K562 (cell line): ENCODE measurements around the gene SMARCA4. TPM values are rescaled to one million over a fixed set of nuclear protein-coding genes. Genes with fewer than 3 reads are reported as not detected.
A peak's percentile ranks its signal among the peaks of the same experiment; 100 is the strongest.

Experiments
- CC2D1A ChIP-seq: fragments of 450-650 bp; IDR thresholded peaks from 2 replicates; pipeline ENCODE4 v1.6.1; 2017; ENCODE audit warnings: mild to moderate bottlenecking
- DACH1 ChIP-seq: fragments of 450-650 bp; IDR thresholded peaks from 2 replicates; pipeline ENCODE4 v1.6.1; 2018; ENCODE audit not compliant: partially characterized antibody
- ESRRA ChIP-seq: fragments of 450-650 bp; IDR thresholded peaks from 2 replicates; pipeline ENCODE4 v1.6.1; 2014; ENCODE audit warnings: low read depth, mild to moderate bottlenecking, moderate library complexity, borderline replicate concordance
- GABPA ChIP-seq: fragments of 200-800 bp; sonication (Bioruptor generic); conservative IDR thresholded peaks from 2 replicates; pipeline ENCODE4 v1.6.1; 2016; ENCODE audit warnings: low read depth, missing genetic modification characterization, missing compliant biosample characterization
- MEIS2 ChIP-seq: fragments of 450-650 bp; IDR thresholded peaks from 2 replicates; pipeline ENCODE4 v1.6.1; 2014; ENCODE audit warnings: mild to moderate bottlenecking; ENCODE audit not compliant: partially characterized antibody
- POLR3G ChIP-seq: IDR thresholded peaks from 2 replicates; pipeline ENCODE4 v1.6.1; 2011; ENCODE audit not compliant: insufficient read length, insufficient replicate concordance; ENCODE audit errors: extremely low read depth
- RBBP5 ChIP-seq: fragments of 200-600 bp; sonication (generic); IDR thresholded peaks from 2 replicates; pipeline ENCODE4 v1.6.1; 2012; ENCODE audit warnings: borderline replicate concordance, mild to moderate bottlenecking, low read length, control low read depth, inconsistent platforms; ENCODE audit not compliant: insufficient read depth, poor library complexity, severe bottlenecking
- RFX5 ChIP-seq: IDR thresholded peaks from 2 replicates; pipeline ENCODE4 v1.6.1; 2011; ENCODE audit warnings: low read depth, mild to moderate bottlenecking, improper control_type of control experiment, low read length
- SMARCC2 ChIP-seq: fragments of 450-650 bp; IDR thresholded peaks from 2 replicates; pipeline ENCODE4 v1.6.1; 2017; ENCODE audit warnings: antibody characterized with exemption, moderate library complexity, mild to moderate bottlenecking, low read depth
- ZBTB17 ChIP-seq: fragments of 450-650 bp; formaldehyde crosslinking; IDR thresholded peaks from 2 replicates; pipeline ENCODE4 v1.4.0; 2020; ENCODE audit warnings: mild to moderate bottlenecking
- ZBTB8A ChIP-seq: fragments of 450-650 bp; IDR thresholded peaks from 2 replicates; pipeline ENCODE4 v1.6.1; 2018; ENCODE audit warnings: mild to moderate bottlenecking, moderate library complexity; ENCODE audit not compliant: partially characterized antibody
- ZNF24 ChIP-seq: fragments of 450-650 bp; IDR thresholded peaks from 2 replicates; pipeline ENCODE4 v1.6.1; 2016
- polyA plus RNA-seq, 8 experiments: library from polyadenylated mRNA; depleted of rRNA in 4 of 8; stranded (reverse) in 5 of 8; unstranded in 3 of 8; fragments of >200 nt; fragmentation: Nextera tagmentation in 2 of 8; fragmentation: Illumina TruSeq in 1 of 8; extraction: Ambion mirVana in 2 of 8; extraction: Trizol in 1 of 8; gene quantifications; 2 replicates each; pipeline versions ENCODE4 v1.2.1 to v1.2.3, GENCODE V29; 2011 to 2014; ENCODE audit warnings: inconsistent platforms in 1 of 8, missing spikeins in 1 of 8
- total RNA-seq, 7 experiments: library from RNA; depleted of rRNA in 6 of 7; stranded (reverse); fragments of >200 nt in 6 of 7; fragmentation: Illumina TruSeq in 2 of 7; extraction: Trizol in 2 of 7; gene quantifications; 2 replicates each; pipeline versions ENCODE4 v1.2.1 to v1.2.3, GENCODE V29; 2011 to 2021; ENCODE audit warnings: low replicate concordance in 1 of 7
- TF ChIP-seq, protein P1 (sequence below): fragments of 250-450 bp; sonication (Bioruptor Pico); IDR thresholded peaks from 2 replicates; pipeline ENCODE4 v1.5.0; 2020; ENCODE audit warnings: mild to moderate bottlenecking
- TF ChIP-seq, protein P2 (sequence below): sonication (generic); formaldehyde crosslinking; IDR thresholded peaks from 2 replicates; pipeline ENCODE4 v1.8.1; 2023; ENCODE audit warnings: mild to moderate bottlenecking, missing genetic modification reagents
- TF ChIP-seq, protein P3 (sequence below): sonication (generic); formaldehyde crosslinking; IDR thresholded peaks from 2 replicates; pipeline ENCODE4 v1.8.1; 2023; ENCODE audit warnings: missing genetic modification reagents, mild to moderate bottlenecking, borderline replicate concordance
- TF ChIP-seq, protein P4 (sequence below): sonication (generic); formaldehyde crosslinking; IDR thresholded peaks from 2 replicates; pipeline ENCODE4 v1.8.1; 2023; ENCODE audit warnings: mild to moderate bottlenecking, missing genetic modification reagents, moderate library complexity
- TF ChIP-seq, protein P5 (sequence below): fragments of 450-650 bp; formaldehyde crosslinking; IDR thresholded peaks from 2 replicates; pipeline ENCODE4 v1.4.0; 2022; ENCODE audit warnings: missing genetic modification characterization

Gene SMARCA4
- total and polyA plus RNA-seq, 9 of the 15 experiments (the other 6 are each of a cell fraction or from before 2014, with no cell fraction given), result 19.3 to 207 (median 52.1) TPM

DNA sequence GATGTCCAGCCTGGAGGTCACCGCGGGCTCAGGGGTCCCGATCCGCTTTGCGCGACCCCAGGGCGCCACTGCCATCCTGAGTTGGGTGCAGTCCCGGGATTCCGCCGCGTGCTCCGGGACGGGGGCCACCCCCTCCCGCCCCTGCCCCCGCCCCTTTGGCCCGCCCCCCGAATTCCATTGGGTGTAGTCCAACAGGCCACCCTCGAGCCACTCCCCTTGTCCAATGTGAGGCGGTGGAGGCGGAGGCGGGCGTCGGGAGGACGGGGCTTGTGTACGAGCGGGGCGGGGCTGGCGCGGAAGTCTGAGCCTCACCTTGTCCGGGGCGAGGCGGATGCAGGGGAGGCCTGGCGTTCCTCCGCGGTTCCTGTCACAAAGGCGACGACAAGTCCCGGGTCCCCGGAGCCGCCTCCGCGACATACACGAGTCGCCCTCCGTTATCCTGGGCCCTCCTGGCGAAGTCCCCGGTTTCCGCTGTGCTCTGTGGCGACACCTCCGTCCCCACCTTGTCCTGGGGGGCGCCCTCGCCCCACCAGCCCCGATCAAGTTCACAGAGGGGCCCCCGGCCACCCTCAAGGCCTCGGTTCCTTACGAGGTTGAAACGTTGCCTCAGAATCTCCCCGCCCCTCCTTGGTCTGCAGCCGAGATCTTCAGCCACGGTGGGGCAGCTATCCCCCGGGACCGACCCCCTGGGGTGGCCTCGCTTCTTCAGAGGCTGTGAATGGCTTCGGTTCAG is 129.6 kb downstream of the SMARCA4 start (continued):
- TF ChIP-seq, protein P1, sequence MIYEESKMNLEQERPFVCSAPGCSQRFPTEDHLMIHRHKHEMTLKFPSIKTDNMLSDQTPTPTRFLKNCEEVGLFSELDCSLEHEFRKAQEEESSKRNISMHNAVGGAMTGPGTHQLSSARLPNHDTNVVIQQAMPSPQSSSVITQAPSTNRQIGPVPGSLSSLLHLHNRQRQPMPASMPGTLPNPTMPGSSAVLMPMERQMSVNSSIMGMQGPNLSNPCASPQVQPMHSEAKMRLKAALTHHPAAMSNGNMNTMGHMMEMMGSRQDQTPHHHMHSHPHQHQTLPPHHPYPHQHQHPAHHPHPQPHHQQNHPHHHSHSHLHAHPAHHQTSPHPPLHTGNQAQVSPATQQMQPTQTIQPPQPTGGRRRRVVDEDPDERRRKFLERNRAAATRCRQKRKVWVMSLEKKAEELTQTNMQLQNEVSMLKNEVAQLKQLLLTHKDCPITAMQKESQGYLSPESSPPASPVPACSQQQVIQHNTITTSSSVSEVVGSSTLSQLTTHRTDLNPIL, result no peak
- TF ChIP-seq RBBP5 (peak; percentile 26), RFX5 (no peak), CC2D1A (no peak), MEIS2 (peak; percentile 45), ZNF24 (no peak), ZBTB8A (no peak), SMARCC2 (no peak), POLR3G (no peak), DACH1 (no peak), ESRRA (no peak), GABPA (tag) (peak; percentile 49), ZBTB17 (CRISPR knock-in tag) (no peak)
- TF ChIP-seq, protein P2, sequence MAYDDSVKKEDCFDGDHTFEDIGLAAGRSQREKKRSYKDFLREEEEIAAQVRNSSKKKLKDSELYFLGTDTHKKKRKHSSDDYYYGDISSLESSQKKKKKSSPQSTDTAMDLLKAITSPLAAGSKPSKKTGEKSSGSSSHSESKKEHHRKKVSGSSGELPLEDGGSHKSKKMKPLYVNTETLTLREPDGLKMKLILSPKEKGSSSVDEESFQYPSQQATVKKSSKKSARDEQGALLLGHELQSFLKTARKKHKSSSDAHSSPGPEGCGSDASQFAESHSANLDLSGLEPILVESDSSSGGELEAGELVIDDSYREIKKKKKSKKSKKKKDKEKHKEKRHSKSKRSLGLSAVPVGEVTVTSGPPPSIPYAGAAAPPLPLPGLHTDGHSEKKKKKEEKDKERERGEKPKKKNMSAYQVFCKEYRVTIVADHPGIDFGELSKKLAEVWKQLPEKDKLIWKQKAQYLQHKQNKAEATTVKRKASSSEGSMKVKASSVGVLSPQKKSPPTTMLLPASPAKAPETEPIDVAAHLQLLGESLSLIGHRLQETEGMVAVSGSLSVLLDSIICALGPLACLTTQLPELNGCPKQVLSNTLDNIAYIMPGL, result 0 out of 2 replicates have a peak, but pooled peaks have one; percentile 19
- TF ChIP-seq, protein P3, sequence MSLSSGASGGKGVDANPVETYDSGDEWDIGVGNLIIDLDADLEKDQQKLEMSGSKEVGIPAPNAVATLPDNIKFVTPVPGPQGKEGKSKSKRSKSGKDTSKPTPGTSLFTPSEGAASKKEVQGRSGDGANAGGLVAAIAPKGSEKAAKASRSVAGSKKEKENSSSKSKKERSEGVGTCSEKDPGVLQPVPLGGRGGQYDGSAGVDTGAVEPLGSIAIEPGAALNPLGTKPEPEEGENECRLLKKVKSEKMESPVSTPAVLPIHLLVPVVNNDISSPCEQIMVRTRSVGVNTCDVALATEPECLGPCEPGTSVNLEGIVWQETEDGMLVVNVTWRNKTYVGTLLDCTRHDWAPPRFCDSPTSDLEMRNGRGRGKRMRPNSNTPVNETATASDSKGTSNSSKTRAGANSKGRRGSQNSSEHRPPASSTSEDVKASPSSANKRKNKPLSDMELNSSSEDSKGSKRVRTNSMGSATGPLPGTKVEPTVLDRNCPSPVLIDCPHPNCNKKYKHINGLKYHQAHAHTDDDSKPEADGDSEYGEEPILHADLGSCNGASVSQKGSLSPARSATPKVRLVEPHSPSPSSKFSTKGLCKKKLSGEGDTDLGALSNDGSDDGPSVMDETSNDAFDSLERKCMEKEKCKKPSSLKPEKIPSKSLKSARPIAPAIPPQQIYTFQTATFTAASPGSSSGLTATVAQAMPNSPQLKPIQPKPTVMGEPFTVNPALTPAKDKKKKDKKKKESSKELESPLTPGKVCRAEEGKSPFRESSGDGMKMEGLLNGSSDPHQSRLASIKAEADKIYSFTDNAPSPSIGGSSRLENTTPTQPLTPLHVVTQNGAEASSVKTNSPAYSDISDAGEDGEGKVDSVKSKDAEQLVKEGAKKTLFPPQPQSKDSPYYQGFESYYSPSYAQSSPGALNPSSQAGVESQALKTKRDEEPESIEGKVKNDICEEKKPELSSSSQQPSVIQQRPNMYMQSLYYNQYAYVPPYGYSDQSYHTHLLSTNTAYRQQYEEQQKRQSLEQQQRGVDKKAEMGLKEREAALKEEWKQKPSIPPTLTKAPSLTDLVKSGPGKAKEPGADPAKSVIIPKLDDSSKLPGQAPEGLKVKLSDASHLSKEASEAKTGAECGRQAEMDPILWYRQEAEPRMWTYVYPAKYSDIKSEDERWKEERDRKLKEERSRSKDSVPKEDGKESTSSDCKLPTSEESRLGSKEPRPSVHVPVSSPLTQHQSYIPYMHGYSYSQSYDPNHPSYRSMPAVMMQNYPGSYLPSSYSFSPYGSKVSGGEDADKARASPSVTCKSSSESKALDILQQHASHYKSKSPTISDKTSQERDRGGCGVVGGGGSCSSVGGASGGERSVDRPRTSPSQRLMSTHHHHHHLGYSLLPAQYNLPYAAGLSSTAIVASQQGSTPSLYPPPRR, result no peak; the same call in 1 of the 2 replicates
- TF ChIP-seq, protein P4, sequence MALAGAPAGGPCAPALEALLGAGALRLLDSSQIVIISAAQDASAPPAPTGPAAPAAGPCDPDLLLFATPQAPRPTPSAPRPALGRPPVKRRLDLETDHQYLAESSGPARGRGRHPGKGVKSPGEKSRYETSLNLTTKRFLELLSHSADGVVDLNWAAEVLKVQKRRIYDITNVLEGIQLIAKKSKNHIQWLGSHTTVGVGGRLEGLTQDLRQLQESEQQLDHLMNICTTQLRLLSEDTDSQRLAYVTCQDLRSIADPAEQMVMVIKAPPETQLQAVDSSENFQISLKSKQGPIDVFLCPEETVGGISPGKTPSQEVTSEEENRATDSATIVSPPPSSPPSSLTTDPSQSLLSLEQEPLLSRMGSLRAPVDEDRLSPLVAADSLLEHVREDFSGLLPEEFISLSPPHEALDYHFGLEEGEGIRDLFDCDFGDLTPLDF (CRISPR knock-in tag), result no peak
- TF ChIP-seq, protein P5, sequence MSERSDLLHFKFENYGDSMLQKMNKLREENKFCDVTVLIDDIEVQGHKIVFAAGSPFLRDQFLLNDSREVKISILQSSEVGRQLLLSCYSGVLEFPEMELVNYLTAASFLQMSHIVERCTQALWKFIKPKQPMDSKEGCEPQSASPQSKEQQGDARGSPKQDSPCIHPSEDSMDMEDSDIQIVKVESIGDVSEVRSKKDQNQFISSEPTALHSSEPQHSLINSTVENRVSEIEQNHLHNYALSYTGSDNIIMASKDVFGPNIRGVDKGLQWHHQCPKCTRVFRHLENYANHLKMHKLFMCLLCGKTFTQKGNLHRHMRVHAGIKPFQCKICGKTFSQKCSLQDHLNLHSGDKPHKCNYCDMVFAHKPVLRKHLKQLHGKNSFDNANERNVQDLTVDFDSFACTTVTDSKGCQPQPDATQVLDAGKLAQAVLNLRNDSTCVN (CRISPR knock-in tag), result no peak
